Bone marrow (tissue), 2 donors: ENCODE data around the gene HM13.
"Not testable (repeated sequence)": the region's sequence is repeated elsewhere in the genome, so short reads cannot be mapped to it uniquely, and the experiment has no call there.

ENCODE experiments used
- DNase-seq, 2 donors: peaks; one replicate each; lab custom pipeline; 2025; lab: John Stamatoyannopoulos, UW

HM13 gene

DNA sequence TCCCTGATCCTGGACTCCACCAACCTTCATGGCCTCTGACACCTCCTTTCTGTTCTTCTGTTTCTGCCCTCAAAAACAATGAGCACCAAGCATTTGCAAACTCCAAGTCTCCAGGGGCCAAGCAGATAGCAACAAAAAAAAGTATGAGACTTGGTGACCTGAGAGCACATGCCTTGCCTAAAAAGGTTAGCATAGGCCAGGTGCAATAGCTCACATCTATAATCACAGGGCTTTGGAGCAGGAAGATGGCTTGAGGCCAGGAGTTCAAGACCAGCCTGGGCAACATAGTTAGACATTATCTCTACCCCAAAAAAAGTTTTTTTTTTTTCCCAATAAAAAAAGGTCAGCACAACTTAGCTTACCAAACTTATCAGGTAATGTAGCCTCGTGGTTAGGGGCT lies 13.7 kb upstream of the HM13 start:
- no peak for DNase-seq

DNA sequence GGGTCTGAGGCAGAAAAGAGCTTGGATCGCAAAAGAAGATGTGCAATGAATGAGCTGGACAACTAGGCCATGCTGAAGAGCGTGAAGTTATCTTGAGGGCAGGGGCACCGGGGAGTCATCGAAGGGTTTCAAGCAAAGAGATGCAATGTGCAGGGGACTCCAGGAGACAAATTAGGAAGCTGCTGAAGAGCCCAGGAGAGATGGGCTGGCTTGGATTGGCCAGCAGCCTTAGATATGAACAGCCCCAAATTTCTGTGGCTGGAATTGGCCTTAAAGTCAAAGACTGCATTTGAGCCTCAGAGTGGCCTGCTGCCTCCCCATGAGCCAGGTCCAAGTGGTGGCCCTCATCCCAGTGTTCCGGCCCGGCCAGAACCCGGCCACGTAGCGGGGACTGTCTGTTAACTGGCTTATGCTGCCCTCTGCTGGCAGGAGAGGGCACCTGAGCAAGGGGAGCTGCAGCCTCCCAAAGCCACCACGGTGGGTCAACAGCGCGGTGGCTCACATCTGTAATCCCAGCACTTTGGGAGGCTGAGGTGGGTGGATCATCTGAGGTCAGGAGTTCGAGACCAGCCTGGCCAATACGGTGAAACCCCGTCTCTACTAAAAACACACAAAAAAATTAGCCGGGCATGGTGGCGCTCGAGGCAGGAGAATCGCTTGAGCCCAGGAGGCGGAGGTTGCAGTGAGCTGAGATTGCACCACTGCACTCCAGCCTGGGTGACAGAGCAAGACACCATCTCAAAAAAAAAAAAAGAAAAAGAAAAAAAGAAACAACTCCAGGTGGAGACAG lies 11.2 kb upstream of the HM13 start:
- DNase-seq = peak; percentile 18 to 36

DNA sequence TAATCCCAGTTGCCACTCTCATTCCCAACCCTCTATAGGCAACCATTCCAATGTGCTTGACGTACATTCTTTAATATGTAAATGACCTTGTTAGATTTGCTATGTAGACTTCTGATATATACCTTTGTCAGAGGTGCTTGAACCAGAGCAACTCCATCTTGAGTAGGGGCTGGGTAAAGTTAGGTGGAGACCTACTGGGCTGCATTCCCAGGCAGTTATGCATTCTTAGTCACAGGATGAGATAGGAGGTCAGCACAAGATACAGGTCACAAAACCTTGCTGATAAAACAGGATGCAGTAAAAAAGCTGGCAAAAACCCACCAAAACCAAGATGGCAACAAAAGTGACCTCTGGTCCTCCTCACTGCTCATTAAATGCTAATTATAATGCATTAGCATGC lies 8.3 kb upstream of the HM13 start:
- no peak for DNase-seq

DNA sequence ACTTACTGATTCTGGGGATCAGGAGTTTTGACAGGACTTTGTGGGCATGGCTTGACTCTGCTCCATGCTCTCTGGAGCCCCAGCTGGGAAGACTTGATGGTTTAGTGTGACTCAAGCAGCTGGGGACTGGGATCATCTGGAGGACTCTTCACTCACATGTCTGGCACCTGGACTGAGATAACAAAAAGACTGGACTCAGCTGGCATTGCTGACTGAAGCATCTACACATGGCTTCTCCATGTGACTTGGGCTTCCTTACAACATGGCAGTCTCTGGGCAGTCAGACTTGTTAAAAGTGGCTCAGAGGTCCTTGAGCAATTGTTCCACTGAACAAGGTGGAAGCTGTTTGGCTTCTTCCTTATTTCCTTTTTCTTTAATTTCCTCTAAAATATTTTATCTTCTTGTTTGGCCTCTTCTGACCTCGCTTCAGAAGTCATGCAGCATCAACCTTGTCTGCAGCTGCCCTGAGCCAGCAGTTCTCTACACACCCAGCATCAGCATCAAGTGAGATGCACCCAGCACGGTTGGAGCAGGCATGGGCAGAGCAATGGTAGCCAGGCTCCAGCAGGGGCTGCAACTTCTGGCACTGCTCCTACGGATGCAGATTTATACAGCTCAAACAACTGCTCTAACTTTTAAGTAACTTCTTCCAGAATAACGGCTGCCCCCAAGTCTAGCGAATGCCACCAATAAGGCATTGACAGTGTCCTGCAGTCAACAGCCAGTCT lies 5.6 kb upstream of the HM13 start:
- DNase-seq = no peak

DNA sequence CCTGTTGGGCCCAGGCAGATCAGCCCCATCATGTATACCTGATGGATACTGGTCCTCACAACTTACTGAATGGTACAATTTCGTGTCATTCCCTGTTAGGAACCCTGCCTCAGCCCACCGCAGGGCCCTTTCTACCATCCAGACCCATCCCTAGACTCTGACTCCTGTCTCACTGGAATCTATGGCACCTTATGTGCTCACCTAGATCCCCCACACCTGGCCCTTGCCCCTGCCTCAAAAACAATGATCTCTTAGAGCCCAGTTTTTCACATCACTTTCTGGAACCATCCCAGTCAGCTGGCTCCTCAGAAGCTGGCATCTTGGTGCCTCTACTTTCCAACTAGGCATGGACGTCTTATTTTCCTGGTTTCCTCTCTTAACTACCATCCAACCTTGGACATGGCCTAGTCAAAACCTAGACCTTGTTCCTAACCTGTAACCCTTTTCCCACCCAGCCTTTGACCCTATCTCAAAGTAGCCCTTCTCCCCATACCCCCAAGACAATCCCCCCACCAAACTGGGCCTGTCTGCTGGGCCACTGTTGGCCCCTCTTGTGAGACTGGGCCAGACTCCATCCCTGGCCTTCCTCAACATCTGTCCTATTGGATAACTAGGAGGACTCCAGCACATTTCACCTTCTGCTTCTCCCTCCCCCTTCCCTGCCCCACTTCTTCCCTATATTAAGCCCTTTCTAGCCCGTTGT lies 981 bp downstream of the HM13 start:
- no peak for DNase-seq

DNA sequence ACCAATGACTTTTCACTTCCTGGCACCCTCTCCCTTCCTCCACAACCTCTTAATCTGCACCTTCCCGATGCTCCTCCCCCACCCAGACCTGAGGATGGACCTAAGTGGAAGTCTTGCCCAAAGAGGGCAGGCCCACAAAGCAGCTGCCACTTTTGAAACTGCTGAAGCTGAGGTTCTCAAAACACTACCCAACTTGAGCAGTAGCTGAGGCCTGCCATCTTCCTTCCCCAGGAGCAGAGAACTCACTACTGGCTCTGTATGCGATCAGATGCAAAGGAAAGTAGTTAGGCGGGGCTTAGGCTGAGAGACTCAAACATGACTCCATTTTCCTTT lies 1.5 kb downstream of the HM13 start:
- no peak for DNase-seq

DNA sequence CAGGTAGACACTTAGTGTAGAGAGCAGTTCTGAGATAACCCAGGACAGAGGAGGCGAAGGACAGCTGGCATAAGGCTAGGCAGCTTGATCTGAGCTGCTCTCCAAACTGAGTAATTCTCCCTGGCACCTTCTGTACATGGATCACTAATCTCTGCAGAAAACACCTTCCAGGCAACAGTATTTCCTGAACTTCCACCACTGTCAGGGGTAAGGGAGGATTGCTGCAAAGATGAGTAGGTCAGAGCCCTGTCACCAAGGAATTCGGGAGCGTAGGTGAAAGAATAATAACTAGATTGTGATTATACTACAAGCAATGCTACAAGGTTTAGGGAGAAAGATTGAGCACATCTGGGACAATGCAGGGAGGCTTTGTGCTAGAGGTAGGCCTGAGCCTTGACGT lies 1.9 kb downstream of the HM13 start:
- DNase-seq = no peak

DNA sequence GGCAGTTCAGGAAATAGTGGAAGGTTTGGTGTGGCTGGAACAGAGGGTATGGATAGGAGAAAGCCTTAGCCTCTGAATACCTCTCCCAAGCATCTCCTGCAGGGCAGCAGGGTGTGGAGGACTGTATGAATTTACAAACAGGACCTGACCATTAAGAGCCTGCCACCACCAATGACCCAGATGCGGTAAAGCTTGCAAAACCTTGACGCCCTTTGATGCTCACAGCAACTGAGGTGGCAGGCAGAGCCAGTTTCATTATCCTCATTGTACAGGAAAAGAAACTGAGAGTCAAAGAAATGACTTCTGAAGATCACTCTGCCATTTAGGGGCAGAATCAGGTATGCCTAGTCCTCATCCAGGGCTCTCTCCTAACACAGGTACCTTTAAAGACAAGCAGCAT lies 2.4 kb downstream of the HM13 start:
- no peak for DNase-seq

DNA sequence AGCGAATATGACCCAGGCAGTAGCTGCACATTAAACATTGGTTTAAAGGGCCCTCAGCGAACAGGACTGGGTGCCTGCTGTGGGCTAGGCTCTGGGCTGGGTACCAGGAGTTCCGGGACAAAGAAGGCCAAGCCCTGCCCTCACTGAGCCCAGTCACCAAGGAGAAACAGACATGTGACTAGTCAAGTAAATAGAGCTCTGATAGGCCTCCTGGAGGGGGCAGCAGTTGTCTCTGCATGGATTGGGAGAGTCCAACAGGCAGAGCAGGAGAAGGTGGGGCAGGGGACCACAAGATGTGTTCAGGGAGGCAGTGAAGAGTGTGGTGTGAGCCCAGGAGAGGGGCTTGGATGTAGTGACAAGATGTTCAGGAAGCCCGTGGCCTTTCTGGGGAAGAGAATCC lies 3.1 kb downstream of the HM13 start:
- no peak for DNase-seq

DNA sequence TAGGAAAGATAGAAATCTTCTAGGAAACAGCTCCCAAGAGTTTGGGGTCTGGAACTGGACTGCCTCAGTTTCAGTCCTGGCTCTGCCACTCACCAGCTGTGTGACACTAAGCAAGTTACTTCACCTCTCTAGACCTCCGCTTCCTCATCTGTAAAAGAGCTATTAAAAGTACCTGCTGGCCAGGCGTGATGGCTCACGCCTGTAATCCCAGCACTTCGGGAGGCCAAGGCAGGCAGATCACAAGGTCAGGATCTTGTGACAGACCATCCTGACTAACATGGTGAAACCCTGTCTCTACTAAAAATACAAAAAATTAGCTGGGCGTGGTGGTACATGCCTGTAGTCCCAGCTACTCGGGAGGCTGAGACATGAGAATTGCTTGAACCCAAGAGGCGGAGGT lies 7.0 kb downstream of the HM13 start:
- DNase-seq = not testable (repeated sequence)

DNA sequence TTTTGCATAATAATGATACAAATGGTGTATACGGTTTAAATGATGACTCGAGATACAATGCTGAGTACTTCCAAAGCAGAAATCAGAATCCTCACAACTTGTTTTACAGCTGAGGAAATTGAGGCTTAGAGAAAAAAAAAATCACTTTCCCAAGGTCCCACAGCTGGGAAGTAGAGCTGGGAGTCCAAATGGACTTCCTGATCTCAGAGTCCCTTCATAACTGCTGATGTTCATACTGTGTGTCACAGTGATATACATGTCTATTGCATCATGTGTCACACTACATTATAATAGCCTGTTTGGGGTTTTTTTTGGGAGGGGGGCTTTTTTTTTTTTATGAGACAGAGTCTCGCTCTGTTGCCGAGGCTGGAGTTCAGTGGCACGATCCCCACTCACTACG lies 8.5 kb downstream of the HM13 start:
- DNase-seq = no peak

DNA sequence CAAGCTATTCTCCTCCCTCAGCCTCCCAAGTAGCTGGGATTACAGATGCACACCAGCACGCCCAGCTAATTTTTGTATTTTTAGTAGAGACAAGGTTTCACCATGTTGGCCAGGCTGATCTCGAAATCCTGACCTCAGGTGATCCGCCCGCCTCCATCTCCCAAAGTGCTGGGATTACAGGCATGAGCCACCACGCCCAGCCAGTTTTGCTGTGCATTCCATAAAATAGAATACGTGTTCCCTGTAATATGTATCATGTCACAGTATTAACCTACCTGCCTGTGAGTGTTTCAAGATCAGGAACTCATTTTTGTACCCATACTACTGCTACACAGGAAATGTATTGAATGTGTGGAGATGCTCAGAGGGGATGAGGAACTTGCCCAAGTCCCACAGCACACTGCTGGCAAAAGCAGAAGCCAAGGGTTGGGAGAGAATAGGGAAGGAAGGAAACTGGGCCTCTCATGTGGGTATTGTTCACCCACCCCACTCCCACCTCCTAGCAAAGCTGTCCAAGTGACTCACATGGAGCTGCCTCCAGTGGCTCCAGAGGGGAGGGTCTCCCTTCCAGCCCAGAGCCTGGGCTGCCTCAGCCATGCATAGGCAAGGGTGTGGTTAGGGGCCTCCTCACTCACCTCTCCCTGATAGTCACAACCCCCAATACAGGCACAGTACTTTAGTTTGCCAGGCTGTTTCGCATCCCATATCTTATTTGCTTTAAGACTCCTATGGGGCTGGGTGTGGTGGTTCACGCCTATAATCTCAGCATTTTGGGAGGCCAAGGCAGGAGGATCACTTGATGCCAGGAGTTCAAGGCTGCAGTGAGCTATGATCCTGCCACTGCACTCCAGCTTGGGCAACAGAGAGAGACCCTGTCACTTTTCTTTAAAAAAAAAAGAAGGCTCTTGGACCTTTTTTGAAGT lies 9.4 kb downstream of the HM13 start:
- peak; percentile 16 to 91 for DNase-seq

DNA sequence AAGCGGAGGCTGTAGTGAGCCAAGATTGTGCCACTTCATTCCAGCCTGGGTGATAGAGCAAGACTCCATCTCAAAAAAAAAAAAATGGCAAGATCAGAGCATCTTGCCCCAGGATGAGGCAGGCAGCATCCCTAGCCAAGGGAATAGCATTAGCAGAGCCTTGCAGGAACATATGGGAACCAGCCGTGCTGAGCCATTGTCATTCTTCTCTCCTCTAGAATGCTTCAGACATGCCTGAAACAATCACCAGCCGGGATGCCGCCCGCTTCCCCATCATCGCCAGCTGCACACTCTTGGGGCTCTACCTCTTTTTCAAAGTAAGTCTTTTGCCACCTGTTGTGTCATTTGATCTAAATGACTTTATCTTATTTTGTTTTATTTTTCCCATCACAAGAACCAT lies 13.0 kb downstream of the HM13 start:
- no peak for DNase-seq

DNA sequence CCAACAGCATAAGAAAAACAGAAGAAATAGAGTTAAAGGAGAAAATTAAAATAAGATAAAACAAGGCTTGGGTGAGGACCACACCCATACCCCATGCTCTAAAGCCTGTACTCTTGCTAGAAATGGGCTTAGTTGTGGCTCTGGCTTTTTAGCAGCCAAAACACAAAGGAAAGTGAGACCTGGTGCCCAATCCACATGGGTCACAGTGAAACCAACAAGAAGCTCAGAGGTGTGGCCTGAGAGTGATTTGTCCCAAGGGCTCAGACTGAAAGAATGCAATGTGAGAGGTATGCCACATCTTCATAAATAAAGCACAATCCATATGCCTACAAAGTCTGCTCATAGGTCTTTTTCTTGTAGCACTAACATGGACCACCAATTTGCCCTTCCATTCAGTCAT lies 21.1 kb downstream of the HM13 start:
- DNase-seq = no peak

DNA sequence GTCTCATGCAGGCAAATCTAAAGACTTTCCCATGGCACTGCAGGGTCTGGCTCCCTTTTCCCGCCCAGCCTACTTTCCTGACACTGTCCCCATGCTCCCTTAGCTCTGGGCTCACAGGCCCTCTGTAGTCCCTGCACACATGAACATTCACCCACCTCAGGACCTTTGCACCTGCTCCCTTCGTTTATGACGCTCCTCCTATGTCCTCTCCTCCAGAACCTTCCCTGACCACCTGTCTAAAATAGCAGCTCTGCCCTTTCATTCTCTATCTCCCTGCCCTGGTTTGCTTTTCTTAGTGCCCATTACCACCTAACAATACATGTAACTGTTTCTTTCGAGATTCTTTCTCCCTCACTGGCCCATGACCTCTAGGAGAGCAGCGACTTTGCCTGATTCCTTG lies 22.3 kb downstream of the HM13 start:
- no peak for DNase-seq

DNA sequence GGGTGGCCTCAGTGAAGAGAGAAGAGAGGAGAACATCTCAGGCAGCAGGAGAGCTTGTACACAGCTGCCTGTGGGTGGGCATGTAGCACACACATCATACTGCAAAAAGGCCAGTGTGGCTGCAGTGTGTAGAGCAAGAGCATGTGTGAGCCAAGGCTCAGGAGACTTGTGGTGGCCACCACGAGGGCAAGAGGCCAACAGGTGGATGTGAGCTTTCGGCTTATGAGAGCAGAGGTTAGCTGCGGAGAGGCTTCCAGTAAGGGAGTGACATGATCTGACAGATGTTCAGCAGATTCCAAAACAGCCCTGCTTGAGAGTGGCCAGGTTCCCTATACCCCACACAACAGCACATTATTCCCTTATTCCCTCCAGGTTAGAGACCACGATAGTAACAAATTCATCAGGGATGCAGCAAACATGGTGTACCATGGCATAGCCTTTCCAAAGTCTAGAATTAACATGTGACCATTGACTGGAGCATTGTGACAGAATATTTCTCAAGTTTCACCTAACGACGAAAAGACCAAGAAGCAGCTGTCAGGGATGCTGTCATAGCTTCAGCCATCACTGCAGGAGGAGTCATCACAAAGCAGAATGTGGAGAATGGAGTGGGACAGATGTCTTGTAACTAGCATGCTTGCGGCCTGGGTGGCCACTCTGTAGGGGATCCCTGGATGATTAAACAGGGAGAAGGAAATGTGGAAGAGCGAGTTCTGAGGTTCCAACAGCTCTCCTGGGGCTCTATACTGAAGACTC lies 23.1 kb downstream of the HM13 start:
- no peak for DNase-seq

DNA sequence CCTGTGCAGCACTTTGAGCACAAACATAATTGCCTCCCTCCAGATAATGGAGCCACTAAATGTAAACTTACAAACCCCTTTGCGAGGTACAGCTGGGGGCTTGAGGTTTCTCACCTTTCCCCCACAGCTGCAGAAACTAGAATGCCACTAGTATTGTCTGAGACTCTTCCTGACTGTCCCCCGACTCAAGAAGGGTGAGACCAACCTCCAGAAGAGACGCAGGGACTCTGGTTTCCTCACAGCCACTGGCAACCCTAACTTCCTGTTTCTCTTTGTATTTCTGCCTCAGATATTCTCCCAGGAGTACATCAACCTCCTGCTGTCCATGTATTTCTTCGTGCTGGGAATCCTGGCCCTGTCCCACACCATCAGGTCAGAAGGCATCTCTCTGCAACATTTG lies 23.6 kb downstream of the HM13 start:
- DNase-seq = peak in 1 of 2 donors; percentile 20

DNA sequence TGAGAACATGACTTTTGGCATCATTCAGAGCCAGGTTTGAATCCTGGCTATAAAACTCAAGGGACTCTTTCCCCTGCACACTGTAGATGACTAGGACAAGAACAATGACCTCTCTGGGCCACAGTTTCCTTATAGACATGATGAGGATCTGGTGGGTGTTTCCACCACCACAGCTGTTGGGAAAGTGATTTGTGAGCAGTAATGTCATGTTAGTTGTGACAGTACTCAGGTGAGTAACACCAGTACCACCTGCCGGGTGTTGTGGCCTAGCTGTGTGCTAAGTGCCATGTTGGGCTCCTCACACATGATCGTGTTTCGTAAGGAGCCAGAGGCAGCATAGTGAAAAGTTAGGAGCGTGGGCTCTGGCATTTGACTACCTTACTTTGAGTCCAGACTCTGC lies 24.1 kb downstream of the HM13 start:
- no peak for DNase-seq

DNA sequence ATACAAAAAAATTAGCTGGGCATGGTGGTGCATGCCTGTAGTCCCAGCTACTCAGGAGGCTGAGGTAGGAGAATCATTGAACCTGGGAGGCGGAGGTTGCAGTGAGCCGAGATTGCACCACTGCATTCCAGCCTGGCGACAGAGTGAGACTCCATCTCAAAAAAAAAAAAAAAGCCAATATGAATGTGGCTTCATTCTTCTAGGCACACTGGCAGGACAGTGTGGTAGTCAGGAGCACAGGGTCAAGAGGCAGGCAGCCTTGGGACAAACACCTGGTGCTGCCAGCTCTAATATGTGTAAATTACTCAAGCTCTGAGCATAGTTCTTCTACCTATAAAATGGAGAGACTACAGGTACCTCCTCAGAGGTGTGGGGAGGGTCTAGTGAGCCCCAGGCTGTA lies 25.4 kb downstream of the HM13 start:
- DNase-seq = not testable (repeated sequence)

DNA sequence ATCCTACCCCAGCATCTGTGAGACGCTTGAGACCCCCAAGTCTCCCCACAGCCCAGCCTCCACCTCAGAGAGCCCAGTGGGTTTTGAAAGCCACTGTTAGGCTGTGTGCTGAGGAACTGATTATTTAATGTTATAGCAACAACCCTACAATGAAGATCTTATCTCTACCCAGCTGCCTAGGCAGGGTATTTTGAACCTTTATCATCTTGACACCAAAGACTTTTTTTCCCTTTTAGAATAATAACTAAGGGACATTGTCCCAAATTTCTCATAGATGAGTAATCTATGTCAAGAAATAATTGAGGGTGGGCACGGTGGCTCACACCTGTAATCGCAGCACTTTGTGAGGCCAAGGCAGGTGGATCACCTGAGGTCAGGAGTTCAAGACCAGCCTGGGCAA lies 26.2 kb downstream of the HM13 start:
- DNase-seq = no peak

DNA sequence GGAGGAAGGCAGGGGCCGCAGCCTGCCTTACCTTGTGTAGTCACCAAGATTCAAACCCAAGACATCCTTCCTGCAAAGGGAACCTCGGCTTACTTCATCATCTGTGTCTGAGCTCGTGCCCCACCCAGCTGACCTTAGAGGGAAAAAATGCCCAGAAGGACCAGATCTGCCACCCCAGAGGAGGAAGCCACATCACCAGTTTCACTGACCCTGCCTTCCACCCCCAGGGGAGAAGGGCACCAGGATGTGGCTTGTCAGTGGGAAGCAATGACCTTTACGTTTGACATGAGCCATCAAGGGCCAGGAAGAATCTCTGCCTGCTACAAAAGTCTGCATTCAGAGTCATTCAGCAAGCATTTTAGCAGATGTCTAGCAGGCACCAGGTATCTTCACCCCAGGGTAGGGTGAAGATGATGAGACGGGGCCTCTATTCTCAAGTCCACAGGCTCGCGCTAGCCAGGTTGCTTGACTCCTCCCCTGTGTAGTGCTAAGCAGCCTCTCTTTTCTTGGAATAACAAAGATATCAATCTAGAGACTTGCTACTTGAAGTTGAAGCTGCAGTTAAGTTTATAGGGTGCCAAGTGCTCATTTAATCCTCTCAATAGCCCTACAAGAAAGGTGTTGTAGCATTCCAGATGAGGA lies 28.1 kb downstream of the HM13 start:
- no peak for DNase-seq
